Measurements from ENCODE around the gene PAQR3. TPM values are rescaled to one million over a fixed set of nuclear protein-coding genes. Genes with fewer than 3 reads are reported as not detected.

The PAQR3 gene
- total and polyA plus RNA-seq, 9 of the 15 experiments (the other 6 are each of a cell fraction or from before 2014, with no cell fraction given): 10.7 to 77.1 (median 31.6) TPM

- TF ChIP-seq ZKSCAN8 (CRISPR knock-in tag; IDR thresholded peaks at IDR 0.05) (no peak), THRA (IDR thresholded peaks at IDR 0.05) (no peak), NRF1 (conservative IDR thresholded peaks at IDR 0.05 in 1 of 2, IDR thresholded peaks at IDR 0.05 in 1 of 2) (no peak), ZNF79 (CRISPR knock-in tag; IDR thresholded peaks at IDR 0.05; ENCODE audit: low read depth) (no peak), RFX5 (IDR thresholded peaks at IDR 0.05; ENCODE audit: low read depth, low read length) (no peak), ARID3B (CRISPR knock-in tag; IDR thresholded peaks at IDR 0.05; ENCODE audit: borderline replicate concordance) (no peak), ZNF12 (CRISPR knock-in tag; IDR thresholded peaks at IDR 0.05) (no peak), AFF1 (IDR thresholded peaks at IDR 0.05; ENCODE audit: low read depth in 1 of 2, partially characterized antibody in 2 of 2) (no peak), HNRNPL (IDR thresholded peaks at IDR 0.05; ENCODE audit: low read depth, low read length) (no peak), RCOR1 (IDR thresholded peaks at IDR 0.05; ENCODE audit: borderline replicate concordance in 1 of 2, low read depth in 2 of 2, low read length in 2 of 2) (no peak), TBL1XR1 (IDR thresholded peaks at IDR 0.05; ENCODE audit: low read length in 2 of 2) (no peak), DLX4 (CRISPR knock-in tag; IDR thresholded peaks at IDR 0.05) (no peak), TAF15 (IDR thresholded peaks at IDR 0.05; ENCODE audit: low read depth, low read length) (no peak), HIVEP1 (CRISPR knock-in tag; IDR thresholded peaks at IDR 0.05) (no peak)
Observed at GRCh38 chr4:78936989-78937388, 2.2 kb downstream of the PAQR3 start (continued).

Data from K562 (cell line).